GM08714 (cell line): Measurements from ENCODE around the gene DLX3.

Source experiments
- H3K4me3 ChIP-seq: fragments of 200-500 bp; sonication (Bioruptor generic); 2 replicates; pipeline ENCODE4 v1.5.1; 2014; ENCODE audit warnings: mild to moderate bottlenecking, low read length, inconsistent platforms
- ZNF274 ChIP-seq: IDR thresholded peaks from 2 replicates; pipeline ENCODE4 v1.6.1; 2012; ENCODE audit warnings: mild to moderate bottlenecking, low read depth, low read length

DLX3 gene

DNA sequence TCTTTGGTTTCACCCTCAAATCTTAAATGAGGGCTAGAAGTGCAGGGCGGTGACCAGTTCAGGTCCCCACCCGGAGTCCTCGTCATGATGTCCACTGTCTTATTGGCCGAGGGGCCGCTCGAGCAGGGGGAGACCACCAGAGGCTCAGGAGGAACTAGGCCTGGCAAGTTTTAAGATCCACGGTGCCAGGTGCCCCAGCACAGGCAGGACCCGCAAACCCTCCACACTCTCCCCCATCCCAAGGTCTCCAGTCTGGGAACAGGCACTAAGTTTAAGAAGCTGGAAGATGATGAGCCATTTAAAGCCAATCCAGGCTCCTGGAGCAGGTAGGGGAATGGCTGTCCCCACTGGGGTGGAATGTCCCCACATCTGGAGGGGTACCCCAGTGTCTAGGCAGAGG lies 4.1 kb downstream of the DLX3 start:
- no peak overlapping the region for H3K4me3 ChIP-seq
- no peak for TF ChIP-seq ZNF274

- TF ChIP-seq ZNF274, result no peak
- H3K4me3 ChIP-seq, result no peak overlapping the region
These were observed 4.7 kb downstream of the DLX3 start for GRCh38 chr17:49990331-49990730.

GRCh38 chr17:49989518-49989880 lies 5.5 kb downstream of the DLX3 start:
- H3K4me3 ChIP-seq, result no peak overlapping the region
- TF ChIP-seq ZNF274, result no peak

DNA sequence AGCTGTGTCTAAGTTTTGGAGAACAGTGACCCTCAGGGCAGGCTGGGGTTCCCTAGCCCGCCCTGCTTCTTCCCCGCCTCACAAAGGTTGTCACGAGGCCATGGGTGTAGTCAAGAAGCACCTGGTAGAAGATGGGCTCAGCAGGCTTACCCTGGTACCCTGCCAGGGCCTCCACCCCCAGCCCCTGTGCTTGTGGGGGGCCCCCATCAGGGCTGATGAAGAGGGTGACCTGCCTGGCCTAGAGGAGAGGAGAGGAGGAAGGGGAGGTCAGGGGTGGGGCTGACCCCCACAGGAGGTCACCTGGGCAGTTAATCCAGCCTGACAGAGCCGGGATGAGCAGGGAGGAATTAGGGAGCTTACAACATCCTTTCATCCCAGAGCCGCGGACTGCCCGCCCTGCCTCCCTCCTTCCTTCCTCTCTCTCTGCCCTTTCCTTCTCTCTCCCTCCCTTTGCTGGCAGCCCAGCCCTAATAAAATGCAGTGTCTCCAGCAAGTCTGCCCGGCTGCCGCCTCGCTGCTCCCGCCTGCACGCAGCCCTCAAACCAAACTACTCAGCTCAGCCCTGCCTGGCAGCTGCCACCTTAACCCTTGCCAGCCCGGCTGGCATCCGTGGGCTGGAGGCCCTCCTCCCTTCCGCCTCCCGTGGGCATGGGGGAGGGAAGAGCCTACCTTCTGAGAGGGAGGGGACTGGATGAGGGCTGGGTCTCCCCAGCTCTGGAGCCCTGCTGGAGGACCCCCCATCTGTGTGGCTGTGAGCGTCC lies 7.2 kb downstream of the DLX3 start:
- H3K4me3 ChIP-seq, result no peak overlapping the region
- no peak for TF ChIP-seq ZNF274

DNA sequence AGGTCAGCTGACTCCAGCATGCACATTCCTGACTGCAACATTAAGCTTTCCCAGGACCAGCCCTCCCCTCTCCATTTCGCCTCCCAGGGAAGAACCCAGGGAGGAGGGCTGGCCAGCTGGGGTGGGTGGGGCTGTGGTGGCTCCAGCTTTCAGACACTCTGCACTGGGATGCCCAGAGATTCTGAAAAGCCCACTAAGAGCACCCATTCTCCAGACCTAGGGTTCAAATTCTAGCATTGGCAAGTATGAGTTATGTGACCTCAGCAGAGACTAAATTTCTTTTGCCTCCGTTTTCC lies 7.8 kb downstream of the DLX3 start:
- no peak for TF ChIP-seq ZNF274
- no peak overlapping the region for H3K4me3 ChIP-seq

- TF ChIP-seq ZNF274, result no peak
- no peak overlapping the region for H3K4me3 ChIP-seq
These were observed 8.4 kb downstream of the DLX3 start for GRCh38 chr17:49986396-49987289.

DNA sequence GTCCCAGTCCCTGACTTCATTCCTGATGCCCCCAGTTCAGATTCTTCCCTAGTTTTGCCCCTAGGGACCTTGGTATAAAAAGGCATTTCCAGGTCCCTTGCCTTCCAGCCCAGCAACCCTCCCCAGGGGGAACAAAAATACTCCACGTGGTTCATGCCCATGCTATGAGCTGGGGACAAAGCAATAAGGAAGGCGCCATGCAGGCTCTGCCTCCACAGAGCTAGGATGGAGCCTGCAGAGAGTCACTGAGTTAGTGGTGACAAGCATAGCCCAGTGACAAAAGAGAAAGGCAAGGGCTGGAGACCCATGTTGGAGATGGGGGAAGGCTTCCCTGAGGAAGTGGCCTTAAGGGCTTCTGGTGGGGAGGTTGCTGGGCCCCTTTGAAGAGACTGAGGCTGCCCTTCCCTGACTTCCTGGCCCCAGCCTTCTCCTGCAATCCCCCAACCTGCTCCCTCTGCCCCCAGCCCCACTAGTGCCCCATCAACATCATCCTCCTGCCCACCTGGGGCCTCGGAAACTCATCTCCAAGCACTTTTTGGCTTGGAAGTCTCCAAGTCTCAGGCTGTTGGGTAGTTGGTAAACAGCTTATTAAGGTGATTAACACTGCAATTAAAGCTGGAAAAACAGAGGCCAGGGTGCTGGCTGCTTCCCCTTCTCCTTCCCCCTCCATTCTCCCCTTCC lies 9.6 kb downstream of the DLX3 start:
- TF ChIP-seq ZNF274, result no peak

GRCh38 chr17:49984776-49985175 lies 10.2 kb downstream of the DLX3 start:
- TF ChIP-seq ZNF274, result no peak
- H3K4me3 ChIP-seq, result no peak overlapping the region

More for the DNA sequence above, 9.6 kb downstream of the DLX3 start:
- H3K4me3 ChIP-seq, result no peak overlapping the region

GRCh38 chr17:49984283-49984682 lies 10.7 kb downstream of the DLX3 start:
- no peak for TF ChIP-seq ZNF274

DNA sequence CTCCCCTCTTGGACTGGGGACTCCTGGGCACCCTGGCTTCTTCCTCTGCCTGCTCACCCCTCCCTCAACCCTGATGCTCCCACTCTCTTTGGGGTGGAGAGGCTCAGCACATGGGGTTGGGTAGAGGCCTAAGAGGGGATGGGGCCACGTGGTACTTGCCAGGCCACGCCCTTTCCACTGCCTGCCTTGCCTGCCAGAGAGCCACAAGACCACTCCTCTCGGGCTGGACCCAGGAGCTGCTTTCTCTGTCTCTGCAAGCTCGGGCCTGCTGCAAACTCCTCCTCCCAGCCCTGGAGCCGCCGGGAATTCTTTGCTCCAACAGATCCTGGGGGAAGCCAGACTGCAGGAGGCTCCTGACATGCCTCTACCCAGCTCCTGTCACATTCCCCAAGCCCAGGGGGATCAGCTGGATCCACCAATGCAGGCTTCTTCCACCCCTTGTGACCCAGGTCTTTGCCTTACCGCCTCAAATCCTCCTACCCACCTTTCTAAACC lies 14.3 kb downstream of the DLX3 start:
- TF ChIP-seq ZNF274, result no peak
- no peak overlapping the region for H3K4me3 ChIP-seq

More at GRCh38 chr17:49984283-49984682, 10.7 kb downstream of the DLX3 start:
- no peak overlapping the region for H3K4me3 ChIP-seq

- TF ChIP-seq ZNF274, result no peak
- H3K4me3 ChIP-seq, result no peak overlapping the region
These were observed 15.1 kb downstream of the DLX3 start for GRCh38 chr17:49979748-49980479.

GRCh38 chr17:49978501-49978900 lies 16.5 kb downstream of the DLX3 start:
- no peak for TF ChIP-seq ZNF274
- no peak overlapping the region for H3K4me3 ChIP-seq

DNA sequence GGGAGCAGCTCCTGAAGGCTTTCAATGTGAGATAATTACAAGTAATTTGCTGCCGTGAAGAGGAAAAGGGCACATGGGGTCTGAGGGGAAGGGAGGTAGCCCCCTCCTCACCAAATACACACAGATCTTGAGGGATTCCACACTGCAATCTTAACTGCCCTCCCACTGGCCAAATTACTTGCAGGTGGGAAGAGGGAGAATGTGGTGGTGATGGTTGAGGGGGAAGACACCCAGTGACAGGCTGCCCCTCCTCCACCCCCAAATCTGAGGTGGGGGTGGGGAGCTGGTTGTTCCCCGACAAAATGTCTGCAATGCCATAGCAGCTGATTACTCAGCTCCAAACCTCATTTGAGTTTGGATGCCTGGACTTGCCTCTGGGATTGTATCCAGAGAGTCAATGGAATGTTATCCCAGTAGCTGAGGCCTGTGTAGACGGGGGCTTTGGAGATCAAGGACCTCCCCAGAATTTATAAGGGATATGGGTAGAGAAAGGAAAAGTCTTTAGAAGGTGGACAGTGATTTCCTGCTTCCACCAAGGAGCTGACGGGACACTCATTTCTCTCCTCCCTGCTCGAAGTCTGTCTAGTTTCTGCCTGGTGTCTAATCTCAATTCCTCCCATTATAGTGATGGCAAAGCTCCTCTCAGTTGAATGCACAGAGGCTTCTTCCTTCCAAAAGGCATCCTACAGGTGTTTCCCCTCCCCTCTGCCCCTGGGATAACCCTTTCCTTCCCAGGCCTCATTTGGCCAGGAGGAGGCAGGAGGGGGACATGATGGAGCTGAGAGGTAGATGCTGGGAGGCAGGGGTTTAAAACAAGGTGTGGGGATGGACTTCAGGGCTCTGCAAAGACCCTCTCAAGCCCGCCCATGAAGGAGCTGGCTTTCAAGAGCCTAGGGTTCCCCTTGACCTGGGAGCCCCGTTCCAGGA lies 17.3 kb downstream of the DLX3 start:
- H3K4me3 ChIP-seq, result no peak overlapping the region
- no peak for TF ChIP-seq ZNF274
